GM23338 (cell line): ENCODE results near the gene DACH1. TPM values are rescaled to one million over a fixed set of nuclear protein-coding genes. Genes with fewer than 3 reads are reported as not detected.

Source experiments
- ATAC-seq: fragments of 200-7000 bp; cut with Tn5 transposase; 3 replicates; pipeline ENCODE4 v1.9.1; 2020
- DNase-seq: peaks from one replicate; pipeline ENCODE4 v3.0.0-alpha.2; 2015; ENCODE audit warnings: low spot score
- H2AFZ ChIP-seq: fragments of 200-600 bp; sonication (generic); 2 replicates; pipeline ENCODE4 v1.8.0; 2016; ENCODE audit warnings: antibody characterized with exemption, mild to moderate bottlenecking, moderate library complexity
- H3F3A ChIP-seq: fragments of 200-600 bp; sonication (generic); replicated peaks from 2 replicates; pipeline ENCODE4 v1.8.0; 2017; ENCODE audit warnings: antibody characterized with exemption, mixed run types, low read depth
- H3K27ac ChIP-seq: fragments of 200-600 bp; sonication (generic); 2 replicates; pipeline ENCODE4 v1.6.1; 2016; ENCODE audit warnings: low read depth
- H3K27me3 ChIP-seq: fragments of 200-600 bp; sonication (generic); 2 replicates; pipeline ENCODE4 v1.8.0; 2016; ENCODE audit warnings: mild to moderate bottlenecking, mixed run types, moderate library complexity; ENCODE audit not compliant: insufficient read depth
- H3K36me3 ChIP-seq: fragments of 200-600 bp; sonication (generic); 2 replicates; pipeline ENCODE4 v1.8.0; 2016; ENCODE audit warnings: mild to moderate bottlenecking; ENCODE audit not compliant: insufficient read depth
- H3K4me1 ChIP-seq: fragments of 200-600 bp; sonication (generic); 2 replicates; pipeline ENCODE4 v1.8.0; 2016; ENCODE audit warnings: mild to moderate bottlenecking, moderate library complexity; ENCODE audit not compliant: insufficient read depth
- H3K4me2 ChIP-seq: fragments of 200-600 bp; sonication (generic); 2 replicates; pipeline ENCODE4 v1.7.1; 2017; ENCODE audit warnings: mixed run types
- H3K4me3 ChIP-seq: fragments of 200-600 bp; sonication (generic); 2 replicates; pipeline ENCODE4 v1.6.1; 2016; ENCODE audit warnings: mixed run types
- H3K79me2 ChIP-seq: fragments of 200-600 bp; sonication (generic); replicated peaks from 2 replicates; pipeline ENCODE4 v1.8.0; 2017; ENCODE audit warnings: mild to moderate bottlenecking; ENCODE audit not compliant: insufficient read depth
- H3K9me2 ChIP-seq: fragments of 200-600 bp; sonication (generic); 2 replicates; pipeline ENCODE4 v1.8.0; 2017; ENCODE audit not compliant: insufficient read depth
- H4K20me1 ChIP-seq: fragments of 200-600 bp; sonication (generic); replicated peaks from 2 replicates; pipeline ENCODE4 v1.8.0; 2017; ENCODE audit warnings: mild to moderate bottlenecking; ENCODE audit not compliant: insufficient read depth
- H3K27ac Mint-ChIP-seq: 2 replicates; pipeline ENCODE4 v1.8.0; 2020; ENCODE audit warnings: inconsistent platforms, mild to moderate bottlenecking, moderate library complexity, mixed read lengths
- H3K27me3 Mint-ChIP-seq: 3 replicates; pipeline ENCODE4 v1.8.0; 2022; ENCODE audit warnings: low read depth, mild to moderate bottlenecking, moderate library complexity, mixed read lengths, inconsistent platforms; ENCODE audit not compliant: insufficient read depth, poor library complexity
- H3K36me3 Mint-ChIP-seq: 3 replicates; pipeline ENCODE4 v1.8.0; 2021; ENCODE audit warnings: low read depth, mild to moderate bottlenecking, inconsistent platforms, moderate library complexity, mixed read lengths
- H3K4me1 Mint-ChIP-seq: 3 replicates; pipeline ENCODE4 v1.8.0; 2020; ENCODE audit warnings: mild to moderate bottlenecking, inconsistent platforms, mixed read lengths
- H3K4me3 Mint-ChIP-seq: 3 replicates; pipeline ENCODE4 v1.8.0; 2021; ENCODE audit warnings: moderate library complexity, mild to moderate bottlenecking, inconsistent platforms, mixed read lengths
- H3K9me3 Mint-ChIP-seq: 3 replicates; pipeline ENCODE4 v1.8.0; 2020; ENCODE audit warnings: moderate library complexity, mild to moderate bottlenecking, inconsistent platforms, mixed read lengths
- CREB1 ChIP-seq: fragments of 250-450 bp; sonication (Bioruptor Pico); IDR thresholded peaks from 2 replicates; pipeline ENCODE4 v1.5.0; 2020; ENCODE audit warnings: low read depth, mild to moderate bottlenecking, moderate library complexity
- EZH2 ChIP-seq: fragments of 200-600 bp; sonication (generic); IDR thresholded peaks from one replicate; pipeline ENCODE4 v1.8.0; 2017; ENCODE audit warnings: antibody characterized with exemption, mild to moderate bottlenecking, low read depth; ENCODE audit not compliant: unreplicated experiment
- EZH2phosphoT487 ChIP-seq: fragments of 200-600 bp; sonication (generic); IDR thresholded peaks from one replicate; pipeline ENCODE4 v1.8.1; 2018; ENCODE audit warnings: antibody characterized with exemption; ENCODE audit not compliant: unreplicated experiment
- JUNB ChIP-seq: IDR thresholded peaks from one replicate; pipeline ENCODE4 v1.6.1; 2016; ENCODE audit warnings: antibody characterized with exemption; ENCODE audit not compliant: unreplicated experiment
- NANOG ChIP-seq: IDR thresholded peaks from 2 replicates; pipeline ENCODE4 v1.6.1; 2016; ENCODE audit warnings: antibody characterized with exemption, borderline replicate concordance
- ZNF114 ChIP-seq: fragments of 250-450 bp; sonication (Bioruptor Pico); IDR thresholded peaks from 2 replicates; pipeline ENCODE4 v1.5.0; 2020; ENCODE audit warnings: mild to moderate bottlenecking, moderate library complexity
- polyA plus RNA-seq: library from polyadenylated mRNA; unstranded; fragments of >200 nt; fragmentation: Nextera tagmentation; extraction: Ambion mirVana; gene quantifications from 2 replicates; pipeline ENCODE4 v1.2.1, GENCODE V29; 2016
- total RNA-seq: library from RNA; depleted of rRNA; stranded (reverse); fragments of >200 nt; shearing (Covaris generic); gene quantifications from 2 replicates; pipeline ENCODE4 v1.2.3, GENCODE V29; 2014
- TF ChIP-seq, protein P1 (sequence below): fragments of 250-450 bp; sonication (Bioruptor Pico); IDR thresholded peaks from 2 replicates; pipeline ENCODE4 v1.5.0; 2020; ENCODE audit warnings: mild to moderate bottlenecking, moderate library complexity

Gene DACH1
- total and polyA plus RNA-seq, 2 experiments from 2014 or later = 0.45 to 0.57 TPM

DNA sequence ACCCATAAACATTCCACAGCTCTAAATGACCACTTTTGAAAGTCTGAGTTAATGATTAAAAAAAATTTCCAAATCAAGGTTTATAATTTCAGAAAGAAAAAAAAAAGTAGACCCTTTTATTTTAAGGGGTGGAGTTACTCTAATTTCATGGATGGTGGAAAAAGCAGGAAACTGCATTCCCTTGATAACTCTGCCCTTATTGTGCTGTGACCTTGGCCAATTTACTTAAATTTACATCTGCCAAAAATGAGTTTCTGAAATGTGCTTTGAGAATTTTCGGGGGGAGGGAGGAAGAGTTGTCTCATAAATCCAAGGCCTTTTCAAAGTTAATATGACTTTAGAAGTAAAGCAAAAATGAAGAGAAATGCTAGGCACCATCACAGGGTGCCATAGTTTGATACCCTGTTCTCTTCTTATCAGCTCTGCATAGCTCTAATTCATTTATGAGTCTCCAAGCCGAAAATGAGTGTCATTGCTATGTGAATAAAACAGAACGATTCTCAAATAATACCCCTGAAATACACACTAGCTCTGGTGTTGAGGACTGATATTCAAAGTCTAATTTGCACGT, 367.0 kb downstream of the DACH1 start:
- Histone ChIP-seq H3K27me3 (no peaks in the 10 kb centered on the region), H3K4me2 (no peak overlapping the region), H2AFZ (no peak overlapping the region), H3K27ac (no peak overlapping the region), H3K36me3 (no peaks in the 10 kb centered on the region), H3F3A (no peaks in the 10 kb centered on the region), H3K79me2 (no peaks in the 10 kb centered on the region), H3K4me3 (no peak overlapping the region), H3K9me2 (no peaks in the 10 kb centered on the region), H4K20me1 (no peaks in the 10 kb centered on the region), H3K4me1 (no peaks in the 10 kb centered on the region)
- Mint-ChIP-seq H3K36me3 (no peaks in the 10 kb centered on the region), H3K27ac (no peak overlapping the region), H3K4me1 (no peaks in the 10 kb centered on the region), H3K27me3 (no peaks in the 10 kb centered on the region), H3K9me3 (no peaks in the 10 kb centered on the region), H3K4me3 (no peak overlapping the region)
- no peak for ATAC-seq
- TF ChIP-seq EZH2 (no peak), JUNB (no peak)
- TF ChIP-seq, protein P1, sequence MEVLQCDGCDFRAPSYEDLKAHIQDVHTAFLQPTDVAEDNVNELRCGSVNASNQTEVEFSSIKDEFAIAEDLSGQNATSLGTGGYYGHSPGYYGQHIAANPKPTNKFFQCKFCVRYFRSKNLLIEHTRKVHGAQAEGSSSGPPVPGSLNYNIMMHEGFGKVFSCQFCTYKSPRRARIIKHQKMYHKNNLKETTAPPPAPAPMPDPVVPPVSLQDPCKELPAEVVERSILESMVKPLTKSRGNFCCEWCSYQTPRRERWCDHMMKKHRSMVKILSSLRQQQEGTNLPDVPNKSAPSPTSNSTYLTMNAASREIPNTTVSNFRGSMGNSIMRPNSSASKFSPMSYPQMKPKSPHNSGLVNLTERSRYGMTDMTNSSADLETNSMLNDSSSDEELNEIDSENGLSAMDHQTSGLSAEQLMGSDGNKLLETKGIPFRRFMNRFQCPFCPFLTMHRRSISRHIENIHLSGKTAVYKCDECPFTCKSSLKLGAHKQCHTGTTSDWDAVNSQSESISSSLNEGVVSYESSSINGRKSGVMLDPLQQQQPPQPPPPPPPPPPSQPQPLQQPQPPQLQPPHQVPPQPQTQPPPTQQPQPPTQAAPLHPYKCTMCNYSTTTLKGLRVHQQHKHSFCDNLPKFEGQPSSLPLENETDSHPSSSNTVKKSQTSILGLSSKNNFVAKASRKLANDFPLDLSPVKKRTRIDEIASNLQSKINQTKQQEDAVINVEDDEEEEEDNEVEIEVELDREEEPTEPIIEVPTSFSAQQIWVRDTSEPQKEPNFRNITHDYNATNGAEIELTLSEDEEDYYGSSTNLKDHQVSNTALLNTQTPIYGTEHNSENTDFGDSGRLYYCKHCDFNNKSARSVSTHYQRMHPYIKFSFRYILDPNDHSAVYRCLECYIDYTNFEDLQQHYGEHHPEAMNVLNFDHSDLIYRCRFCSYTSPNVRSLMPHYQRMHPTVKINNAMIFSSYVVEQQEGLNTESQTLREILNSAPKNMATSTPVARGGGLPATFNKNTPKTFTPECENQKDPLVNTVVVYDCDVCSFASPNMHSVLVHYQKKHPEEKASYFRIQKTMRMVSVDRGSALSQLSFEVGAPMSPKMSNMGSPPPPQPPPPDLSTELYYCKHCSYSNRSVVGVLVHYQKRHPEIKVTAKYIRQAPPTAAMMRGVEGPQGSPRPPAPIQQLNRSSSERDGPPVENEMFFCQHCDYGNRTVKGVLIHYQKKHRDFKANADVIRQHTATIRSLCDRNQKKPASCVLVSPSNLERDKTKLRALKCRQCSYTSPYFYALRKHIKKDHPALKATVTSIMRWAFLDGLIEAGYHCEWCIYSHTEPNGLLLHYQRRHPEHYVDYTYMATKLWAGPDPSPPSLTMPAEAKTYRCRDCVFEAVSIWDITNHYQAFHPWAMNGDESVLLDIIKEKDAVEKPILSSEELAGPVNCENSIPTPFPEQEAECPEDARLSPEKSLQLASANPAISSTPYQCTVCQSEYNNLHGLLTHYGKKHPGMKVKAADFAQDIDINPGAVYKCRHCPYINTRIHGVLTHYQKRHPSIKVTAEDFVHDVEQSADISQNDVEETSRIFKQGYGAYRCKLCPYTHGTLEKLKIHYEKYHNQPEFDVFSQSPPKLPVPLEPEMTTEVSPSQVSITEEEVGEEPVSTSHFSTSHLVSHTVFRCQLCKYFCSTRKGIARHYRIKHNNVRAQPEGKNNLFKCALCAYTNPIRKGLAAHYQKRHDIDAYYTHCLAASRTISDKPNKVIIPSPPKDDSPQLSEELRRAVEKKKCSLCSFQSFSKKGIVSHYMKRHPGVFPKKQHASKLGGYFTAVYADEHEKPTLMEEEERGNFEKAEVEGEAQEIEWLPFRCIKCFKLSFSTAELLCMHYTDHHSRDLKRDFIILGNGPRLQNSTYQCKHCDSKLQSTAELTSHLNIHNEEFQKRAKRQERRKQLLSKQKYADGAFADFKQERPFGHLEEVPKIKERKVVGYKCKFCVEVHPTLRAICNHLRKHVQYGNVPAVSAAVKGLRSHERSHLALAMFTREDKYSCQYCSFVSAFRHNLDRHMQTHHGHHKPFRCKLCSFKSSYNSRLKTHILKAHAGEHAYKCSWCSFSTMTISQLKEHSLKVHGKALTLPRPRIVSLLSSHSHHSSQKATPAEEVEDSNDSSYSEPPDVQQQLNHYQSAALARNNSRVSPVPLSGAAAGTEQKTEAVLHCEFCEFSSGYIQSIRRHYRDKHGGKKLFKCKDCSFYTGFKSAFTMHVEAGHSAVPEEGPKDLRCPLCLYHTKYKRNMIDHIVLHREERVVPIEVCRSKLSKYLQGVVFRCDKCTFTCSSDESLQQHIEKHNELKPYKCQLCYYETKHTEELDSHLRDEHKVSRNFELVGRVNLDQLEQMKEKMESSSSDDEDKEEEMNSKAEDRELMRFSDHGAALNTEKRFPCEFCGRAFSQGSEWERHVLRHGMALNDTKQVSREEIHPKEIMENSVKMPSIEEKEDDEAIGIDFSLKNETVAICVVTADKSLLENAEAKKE (CRISPR knock-in tag) = no peak
- DNase-seq = no peak

DNA sequence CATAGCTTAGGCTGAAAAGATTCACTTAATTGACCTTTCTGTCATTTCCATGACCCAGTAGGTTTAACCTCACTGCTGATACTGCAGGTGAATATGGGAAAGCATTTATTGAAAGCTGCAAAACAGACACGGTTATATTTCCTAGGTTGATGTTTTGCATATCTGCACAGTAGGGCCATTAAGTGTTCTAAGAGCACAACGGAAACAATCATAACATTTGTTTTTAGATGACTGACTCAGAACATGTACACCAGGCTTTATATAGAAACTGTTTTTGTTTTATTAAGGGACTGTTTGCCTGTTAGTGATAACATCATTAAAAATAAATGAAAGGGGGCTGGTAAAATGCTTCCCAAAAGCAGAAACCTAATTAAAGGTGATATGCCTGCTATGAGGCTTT, 367.8 kb downstream of the DACH1 start:
- DNase-seq (no peak), ATAC-seq (no peak)
- H3K36me3 Mint-ChIP-seq = no peaks in the 10 kb centered on the region
- Histone ChIP-seq H3K36me3 (no peaks in the 10 kb centered on the region), H3K4me3 (no peak overlapping the region), H3K9me2 (no peaks in the 10 kb centered on the region), H3F3A (no peaks in the 10 kb centered on the region), H3K27me3 (no peaks in the 10 kb centered on the region), H3K4me1 (no peaks in the 10 kb centered on the region), H3K27ac (no peak overlapping the region), H3K79me2 (no peaks in the 10 kb centered on the region), H2AFZ (no peak overlapping the region), H4K20me1 (no peaks in the 10 kb centered on the region), H3K4me2 (no peak overlapping the region)
- H3K27ac Mint-ChIP-seq = no peak overlapping the region
- H3K4me3 Mint-ChIP-seq = no peak overlapping the region
- no peaks in the 10 kb centered on the region for H3K4me1 Mint-ChIP-seq
- H3K9me3 Mint-ChIP-seq = no peaks in the 10 kb centered on the region
- H3K27me3 Mint-ChIP-seq = no peaks in the 10 kb centered on the region
- TF ChIP-seq ZNF114 (no peak), EZH2phosphoT487 (no peak), CREB1 (CRISPR knock-in tag) (no peak), JUNB (no peak), NANOG (no peak)
- TF ChIP-seq, protein P1 (CRISPR knock-in tag) = no peak
